Retinal pigment epithelial cell (primary cell): ENCODE results near the gene CNKSR3.

Experiments
- DNase-seq: peaks from one replicate; pipeline ENCODE4 v3.0.0-alpha.2; 2010; ENCODE audit warnings: low read depth
- H3K4me3 ChIP-seq: 2 replicates; pipeline ENCODE4 v1.5.1; 2011; ENCODE audit warnings: mild to moderate bottlenecking, low read length, control low read depth, moderate library complexity
- CTCF ChIP-seq: conservative IDR thresholded peaks from 2 replicates; pipeline ENCODE4 v1.5.1; 2011; ENCODE audit warnings: low read depth, low read length, control low read depth, inconsistent platforms

Gene CNKSR3

GRCh38 chr6:154474648-154475428 is 35.6 kb downstream of the CNKSR3 start:
- DNase-seq, result no peak
- no peak overlapping the region for H3K4me3 ChIP-seq
- TF ChIP-seq CTCF, result no peak

GRCh38 chr6:154473324-154473723 is 37.2 kb downstream of the CNKSR3 start:
- no peak for TF ChIP-seq CTCF
- DNase-seq, result no peak
- no peak overlapping the region for H3K4me3 ChIP-seq

GRCh38 chr6:154471609-154472362 is 38.7 kb downstream of the CNKSR3 start:
- TF ChIP-seq CTCF, result no peak
- DNase-seq, result no peak
- H3K4me3 ChIP-seq, result no peak overlapping the region

GRCh38 chr6:154469306-154469935 is 41.1 kb downstream of the CNKSR3 start:
- DNase-seq, result no peak
- TF ChIP-seq CTCF, result no peak

GRCh38 chr6:154468760-154469159 is 41.7 kb downstream of the CNKSR3 start:
- H3K4me3 ChIP-seq, result no peak overlapping the region
- no peak for TF ChIP-seq CTCF
- DNase-seq, result no peak

More at GRCh38 chr6:154469306-154469935, 41.1 kb downstream of the CNKSR3 start:
- no peak overlapping the region for H3K4me3 ChIP-seq

- TF ChIP-seq CTCF, result no peak
- H3K4me3 ChIP-seq, result no peak overlapping the region
- no peak for DNase-seq
These were observed 43.4 kb downstream of the CNKSR3 start for GRCh38 chr6:154466971-154467679.
